Measurements from ENCODE around the gene WDR4. TPM values are rescaled to one million over a fixed set of nuclear protein-coding genes. Genes with fewer than 3 reads are reported as not detected.

Gene WDR4
- total RNA-seq, 4 donors from 2014 or later: 4.1 to 20.8 (median 17.2) TPM

DNA sequence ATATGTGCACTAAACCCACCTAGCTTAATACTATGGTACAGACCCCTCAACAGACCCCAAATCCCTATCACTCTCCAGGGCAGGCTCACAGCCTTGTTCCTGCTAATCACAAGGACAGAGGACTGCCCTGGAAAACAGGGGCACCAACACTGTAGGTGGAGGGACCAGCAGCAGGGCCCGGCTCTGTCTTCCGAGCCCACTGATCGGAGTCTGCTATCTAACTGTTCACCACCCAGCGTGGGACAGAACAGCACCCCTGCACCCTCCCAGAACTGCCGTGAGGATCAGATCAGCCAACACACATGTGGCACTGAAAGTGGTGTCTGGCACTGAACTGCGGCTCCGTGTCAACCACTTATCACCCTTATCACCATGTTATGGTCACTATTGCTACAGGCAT is 6.2 kb downstream of the WDR4 start:
- no peak overlapping the region for H3K4me3 ChIP-seq
- no peak for DNase-seq
- peaks cover 3 to 8% (median 3%) of the 10 kb centered on the region in 3 donors for H3K4me1 ChIP-seq
- H3K27me3 ChIP-seq: no peaks in the 10 kb centered on the region
- H3K36me3 ChIP-seq: peaks cover 5 to 85% (median 33%) of the 10 kb centered on the region in 3 donors
- TF ChIP-seq CTCF (IDR thresholded peaks at IDR 0.05) (no peak), POLR2A (IDR thresholded peaks at IDR 0.05) (no peak)
- H3K27ac ChIP-seq: no peak overlapping the region
- H3K9me3 ChIP-seq: no peaks in the 10 kb centered on the region
- intact Hi-C loops (cut with DNase I): no loop called here
- WGBS, 2 donors: 93% methylated on average over 4 of the region's 7 CpGs; no CpG with 5 or more reads in 1 of the 2 donors

DNA sequence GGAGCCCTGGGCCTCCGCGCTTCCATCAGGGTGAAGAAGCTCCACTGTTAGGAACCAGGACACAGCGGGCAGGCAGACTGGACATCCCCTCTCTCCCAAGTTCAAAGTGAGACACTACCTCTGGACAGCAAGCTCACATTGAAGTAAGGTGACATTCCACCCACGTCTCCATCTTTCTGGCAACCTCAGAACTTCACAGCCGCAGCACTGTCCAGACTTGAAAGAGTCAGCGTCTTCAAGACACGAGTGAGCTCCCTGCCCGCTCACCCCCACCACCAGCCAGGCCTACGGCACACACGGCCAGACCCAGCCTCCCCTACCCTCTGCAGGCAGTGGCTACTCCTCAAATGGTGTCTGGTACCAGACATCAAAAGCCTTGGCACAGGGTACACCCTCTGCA is 11.1 kb downstream of the WDR4 start:
- WGBS, 2 donors: 83 to 85% methylated on average over 4 to 7 of the region's 10 CpGs
- TF ChIP-seq POLR2A (IDR thresholded peaks at IDR 0.05) (no peak), CTCF (IDR thresholded peaks at IDR 0.05) (no peak)
- H3K36me3 ChIP-seq: peaks cover 8 to 97% (median 30%) of the 10 kb centered on the region in 3 donors
- DNase-seq: no peak
- no peak overlapping the region for H3K27ac ChIP-seq
- no peaks in the 10 kb centered on the region for H3K9me3 ChIP-seq
- intact Hi-C loops (cut with DNase I): no loop called here
- H3K27me3 ChIP-seq: no peaks in the 10 kb centered on the region
- peaks cover 0 to 2% (median 0%) of the 10 kb centered on the region in 3 donors for H3K4me1 ChIP-seq
- H3K4me3 ChIP-seq: no peak overlapping the region

GRCh38 chr21:42865776-42866160 is 13.6 kb downstream of the WDR4 start:
- DNase-seq: no peak
- TF ChIP-seq POLR2A (IDR thresholded peaks at IDR 0.05): no peak
- intact Hi-C loops (cut with DNase I): no loop called here

DNA sequence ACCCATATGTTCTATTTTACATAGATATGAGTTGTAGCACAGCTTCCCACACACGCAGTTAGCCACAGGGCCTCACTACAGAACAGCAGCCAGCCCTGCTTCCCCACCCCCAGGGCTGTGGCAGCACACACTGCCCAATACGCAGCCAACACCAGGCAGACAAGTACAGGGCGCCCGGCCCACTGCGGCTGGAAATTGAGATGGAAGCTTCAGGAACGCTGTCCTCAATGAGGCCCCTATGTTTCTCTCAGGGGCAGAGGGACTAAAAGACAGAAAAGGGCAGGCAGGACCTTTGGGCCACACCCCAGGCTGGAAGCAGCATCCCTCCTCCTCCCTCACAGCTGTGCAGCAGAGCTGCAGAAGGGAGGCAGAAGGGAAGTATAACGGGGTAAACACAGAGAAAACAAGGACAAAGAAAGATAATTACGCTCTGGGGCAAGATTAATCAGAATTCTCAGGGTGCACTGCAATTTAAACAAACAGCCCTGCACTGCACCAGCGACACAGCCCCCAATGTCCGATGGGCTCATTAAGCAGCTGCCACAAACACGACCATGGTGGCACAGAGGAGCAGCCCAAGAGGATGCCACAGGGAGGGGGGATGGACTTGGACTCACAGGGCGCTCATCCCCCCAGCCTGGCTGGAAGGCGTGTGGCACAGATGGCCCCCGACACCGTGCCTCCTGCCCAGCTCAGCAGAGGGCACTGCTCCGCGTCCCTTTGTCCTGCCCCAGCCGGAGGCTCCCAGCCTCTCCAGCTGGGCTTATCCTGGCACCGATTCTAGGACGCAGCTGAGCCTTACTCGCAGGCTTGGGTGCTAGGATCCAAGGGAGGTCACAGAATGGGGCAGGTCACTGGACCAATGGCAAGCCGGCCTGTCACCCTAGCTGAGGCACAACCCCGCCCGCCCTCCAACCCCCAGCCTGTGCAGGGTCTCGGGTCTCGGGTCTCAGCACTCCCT is 14.2 kb downstream of the WDR4 start:
- TF ChIP-seq POLR2A (IDR thresholded peaks at IDR 0.05) (no peak), CTCF (IDR thresholded peaks at IDR 0.05) (no peak)

More at GRCh38 chr21:42865776-42866160, 13.6 kb downstream of the WDR4 start:
- Histone ChIP-seq H3K36me3 (peaks cover 11 to 97% (median 26%) of the 10 kb centered on the region in 3 donors), H3K4me1 (peaks cover 0 to 14% (median 0%) of the 10 kb centered on the region in 3 donors), H3K27ac (no peak overlapping the region), H3K9me3 (no peaks in the 10 kb centered on the region), H3K27me3 (no peaks in the 10 kb centered on the region), H3K4me3 (no peak overlapping the region)
- WGBS, 2 donors: 62 to 64% methylated on average over 4 to 6 of the region's 8 CpGs

GRCh38 chr21:42864286-42864685 is 15.1 kb downstream of the WDR4 start:
- WGBS, 2 donors: 82 to 83% methylated on average over 8 of the region's 14 CpGs
- Histone ChIP-seq H3K27me3 (no peaks in the 10 kb centered on the region), H3K4me1 (peaks cover 0 to 14% (median 0%) of the 10 kb centered on the region in 3 donors), H3K27ac (no peak overlapping the region), H3K36me3 (peaks cover 11 to 97% (median 33%) of the 10 kb centered on the region in 3 donors), H3K4me3 (no peak overlapping the region), H3K9me3 (no peaks in the 10 kb centered on the region)
- no peak for DNase-seq
- TF ChIP-seq CTCF (IDR thresholded peaks at IDR 0.05) (no peak), POLR2A (IDR thresholded peaks at IDR 0.05) (no peak)
- intact Hi-C loops (cut with DNase I): no loop called here

More for the DNA sequence above, 14.2 kb downstream of the WDR4 start:
- no peaks in the 10 kb centered on the region for H3K27me3 ChIP-seq
- intact Hi-C loops (cut with DNase I): no loop called here
- H3K4me1 ChIP-seq: peaks cover 0 to 14% (median 0%) of the 10 kb centered on the region in 3 donors
- no peak for DNase-seq
- WGBS, 2 donors: 85 to 90% methylated on average over 16 to 18 of the region's 26 CpGs
- H3K4me3 ChIP-seq: no peak overlapping the region
- H3K27ac ChIP-seq: no peak overlapping the region
- H3K9me3 ChIP-seq: no peaks in the 10 kb centered on the region
- peaks cover 11 to 97% (median 26%) of the 10 kb centered on the region in 3 donors for H3K36me3 ChIP-seq
